HCT116 (cell line): ENCODE measurements around the gene DENND4C. TPM values are rescaled to one million over a fixed set of nuclear protein-coding genes. Genes with fewer than 3 reads are reported as not detected.

Experiments used
- ATAC-seq: fragments of 200-7000 bp; cut with Tn5 transposase; 2 replicates; pipeline ENCODE4 v1.9.1; 2020; ENCODE audit warnings: mild to moderate bottlenecking, moderate library complexity
- Bru-seq: library from RNA; stranded (reverse); fragments of 400-500 nt; gene quantifications from one replicate; lab custom pipeline; 2021; lab: Mats Ljungman, UMichigan
- BruChase-seq, 2 experiments: library from RNA; stranded (reverse); fragments of 400-500 nt; gene quantifications; one replicate each; lab custom pipeline; 2021; lab: Mats Ljungman, UMichigan
- BruUV-seq: library from RNA; stranded (reverse); fragments of 400-500 nt; replicated peaks from 2 replicates; lab custom pipeline; 2021; lab: Mats Ljungman, UMichigan
- CTCF ChIA-PET: fragments of 300-600 bp; sonication (Branson Sonifier 250); formaldehyde crosslinking; loops from one replicate; lab custom pipeline; 2021; ENCODE audit warnings: antibody characterized with exemption; lab: Charles Lee
- POLR2A ChIA-PET: fragments of 300-600, 350-600 bp; sonication (Branson Sonifier 250); formaldehyde crosslinking; loops from one replicate; lab custom pipeline; 2021; ENCODE audit warnings: antibody characterized with exemption; lab: Charles Lee
- RAD21 ChIA-PET, 2 experiments: fragments of 300-600 bp; sonication (Branson Sonifier 250); formaldehyde crosslinking; loops; one replicate each; lab custom pipeline; 2023; ENCODE audit warnings: low total read pairs in 2 of 2; ENCODE audit not compliant: uncharacterized antibody in 2 of 2, unreplicated experiment in 2 of 2, low non-redundant PET in 1 of 2; lab: Charles Lee
- DNase-seq: peaks from one replicate; pipeline ENCODE4 v3.0.0-alpha.2; 2010; ENCODE audit warnings: low read depth, low spot score
- H2AFZ ChIP-seq: fragments of 200-600 bp; shearing (Covaris generic), sonication (generic); 2 replicates; pipeline ENCODE4 v1.6.1; 2017; ENCODE audit warnings: low read depth, mixed run types, mixed read lengths, antibody characterized with exemption, low read length; ENCODE audit not compliant: poor library complexity, severe bottlenecking
- H3K27ac ChIP-seq: 2 replicates; pipeline ENCODE4 v1.5.1; 2012; ENCODE audit warnings: low read depth, low read length
- H3K27me3 ChIP-seq: fragments of 200-600 bp; sonication (generic); 2 replicates; pipeline ENCODE4 v1.6.1; 2016; ENCODE audit warnings: mixed run types, low read length, mixed read lengths; ENCODE audit not compliant: insufficient read depth
- H3K36me3 ChIP-seq, 2 experiments: fragments of 200-500 bp in 1 of 2; fragments of 200-600 bp in 1 of 2; sonication (Bioruptor generic) in 1 of 2; sonication (generic) in 1 of 2; 2 replicates each; pipeline versions ENCODE4 v1.5.1 to v1.6.1; 2014 to 2016; ENCODE audit warnings: low read length in 2 of 2, inconsistent platforms in 1 of 2, mixed read lengths in 1 of 2, mixed run types in 1 of 2; ENCODE audit not compliant: insufficient read depth in 2 of 2, control insufficient read depth in 1 of 2
- H3K4me1 ChIP-seq, 2 experiments: fragments of 200-600 bp in 1 of 2; sonication (generic) in 1 of 2; 2 replicates each; pipeline versions ENCODE4 v1.5.1 to v1.6.1; 2012 to 2017; ENCODE audit warnings: low read length in 2 of 2, inconsistent platforms in 1 of 2, mild to moderate bottlenecking in 1 of 2, mixed read lengths in 1 of 2, mixed run types in 1 of 2, moderate library complexity in 1 of 2; ENCODE audit not compliant: insufficient read depth in 2 of 2, control insufficient read depth in 1 of 2
- H3K4me2 ChIP-seq: fragments of 200-600 bp; sonication (generic); 2 replicates; pipeline ENCODE4 v1.6.1; 2017; ENCODE audit warnings: mixed run types, low read length, mixed read lengths
- H3K4me3 ChIP-seq, 2 experiments: fragments of 200-600 bp in 1 of 2; sonication (generic) in 1 of 2; replicated peaks in 1 of 2; 2 replicates each; pipeline ENCODE4 v1.5.1; 2011 to 2016; ENCODE audit warnings: low read length in 2 of 2, control low read depth in 1 of 2, low read depth in 1 of 2, mild to moderate bottlenecking in 1 of 2, mixed read lengths in 1 of 2, mixed run types in 1 of 2
- H3K79me2 ChIP-seq: fragments of 200-600 bp; sonication (generic); 2 replicates; pipeline ENCODE4 v1.6.1; 2017; ENCODE audit warnings: mild to moderate bottlenecking, mixed run types, low read length, moderate library complexity, mixed read lengths; ENCODE audit not compliant: insufficient read depth
- H3K9ac ChIP-seq: fragments of 200-600 bp; sonication (generic); 2 replicates; pipeline ENCODE4 v1.6.1; 2016; ENCODE audit warnings: low read length, mixed read lengths
- H3K9me2 ChIP-seq: fragments of 200-600 bp; sonication (generic), shearing (Covaris generic); 2 replicates; pipeline ENCODE4 v1.6.1; 2017; ENCODE audit warnings: mixed run types, mild to moderate bottlenecking, moderate library complexity; ENCODE audit not compliant: insufficient read depth
- H3K9me3 ChIP-seq, 2 experiments: fragments of 200-500 bp in 1 of 2; fragments of 200-600 bp in 1 of 2; sonication (Bioruptor generic) in 1 of 2; sonication (generic) in 1 of 2; 2 replicates each; pipeline ENCODE4 v1.6.1; 2014 to 2017; ENCODE audit warnings: low read length in 2 of 2, mixed read lengths in 2 of 2, inconsistent platforms in 1 of 2, low read depth in 1 of 2, mild to moderate bottlenecking in 1 of 2, mixed run types in 1 of 2, moderate library complexity in 1 of 2; ENCODE audit not compliant: control insufficient read depth in 1 of 2, insufficient read depth in 1 of 2
- H4K20me1 ChIP-seq: fragments of 200-600 bp; sonication (generic), shearing (Covaris generic); 2 replicates; pipeline ENCODE4 v1.6.1; 2017; ENCODE audit warnings: mixed run types, mild to moderate bottlenecking, moderate library complexity; ENCODE audit not compliant: insufficient read depth
- EGR1 ChIP-seq: IDR thresholded peaks from 2 replicates; pipeline ENCODE4 v1.6.1; 2012; ENCODE audit warnings: low read depth
- EZH2phosphoT487 ChIP-seq: fragments of 200-600 bp; IDR thresholded peaks from 2 replicates; pipeline ENCODE4 v1.6.1; 2018; ENCODE audit warnings: antibody characterized with exemption, borderline replicate concordance
- FOSL1 ChIP-seq: IDR thresholded peaks from 2 replicates; pipeline ENCODE4 v1.6.1; 2012; ENCODE audit warnings: low read depth
- POLR2A ChIP-seq: IDR thresholded peaks from 2 replicates; pipeline ENCODE4 v1.7.0; 2011; ENCODE audit warnings: borderline replicate concordance; ENCODE audit not compliant: insufficient read depth, insufficient read length; ENCODE audit errors: extremely low read depth
- POLR2AphosphoS5 ChIP-seq: IDR thresholded peaks from 2 replicates; pipeline ENCODE4 v1.6.1; 2011; ENCODE audit warnings: mild to moderate bottlenecking, low read depth, low read length, moderate library complexity
- RAD21 ChIP-seq: IDR thresholded peaks from 2 replicates; pipeline ENCODE4 v1.6.1; 2012; ENCODE audit warnings: low read depth, mild to moderate bottlenecking
- SP1 ChIP-seq: IDR thresholded peaks from 2 replicates; pipeline ENCODE4 v1.6.1; 2012; ENCODE audit warnings: low read depth
- TCF7L2 ChIP-seq: IDR thresholded peaks from 2 replicates; pipeline ENCODE4 v1.7.0; 2011; ENCODE audit warnings: borderline replicate concordance, inconsistent platforms; ENCODE audit not compliant: insufficient read depth, insufficient read length; ENCODE audit errors: extremely low read depth
- YY1 ChIP-seq: IDR thresholded peaks from 2 replicates; pipeline ENCODE4 v1.6.1; 2011; ENCODE audit warnings: low read length, low read depth, moderate library complexity, mild to moderate bottlenecking; ENCODE audit not compliant: insufficient replicate concordance; ENCODE audit errors: extremely low read depth
- ZFX ChIP-seq: fragments of 450-650 bp; IDR thresholded peaks from 2 replicates; pipeline ENCODE4 v1.6.1; 2017
- intact Hi-C: fragments of 100-400 bp; cut with micrococcal nuclease; formaldehyde crosslinking; loops from 2 replicates; pipeline ENCODE4 v1.10.0; 2022
- long read RNA-seq: library from polyadenylated mRNA; unstranded; transcript quantifications from one replicate; pipeline ENCODE4 v2.0.0, GENCODE V29; 2021; ENCODE audit not compliant: unreplicated experiment
- polyA plus RNA-seq: library from polyadenylated mRNA; unstranded; fragments of >200 nt; gene quantifications from 2 replicates; pipeline ENCODE4 v1.2.1, GENCODE V29; 2012; ENCODE audit warnings: missing spikeins
- total RNA-seq: library from RNA; stranded (reverse); gene quantifications from one replicate; pipeline ENCODE4 v1.2.1, GENCODE V29; 2021; ENCODE audit not compliant: unreplicated experiment
- TF ChIP-seq, protein P1 (sequence below): IDR thresholded peaks from 2 replicates; pipeline ENCODE4 v1.6.1; 2011; ENCODE audit warnings: mild to moderate bottlenecking, low read length, moderate library complexity; ENCODE audit not compliant: insufficient replicate concordance; ENCODE audit errors: extremely low read depth

The DENND4C gene
- total RNA-seq (20.9 TPM), Bru-seq, nascent RNA (percentile 80 among the genes with signal in this experiment), BruChase-seq, experiment 1, labeled RNA remaining after a 6-hour chase (percentile 72 among the genes with signal in this experiment), BruChase-seq, experiment 2, labeled RNA remaining after a 2-hour chase (percentile 73 among the genes with signal in this experiment)
- 5.2 and 7.1 TPM in 2 replicates for polyA plus RNA-seq
- long read RNA-seq, full-length matches to known transcripts = 2 of 17 reads
- long read RNA-seq, partial matches to known transcripts = 8 of 17 reads
- long read RNA-seq, other reads (novel, unspliced or antisense) = 7 of 17 reads

DNA sequence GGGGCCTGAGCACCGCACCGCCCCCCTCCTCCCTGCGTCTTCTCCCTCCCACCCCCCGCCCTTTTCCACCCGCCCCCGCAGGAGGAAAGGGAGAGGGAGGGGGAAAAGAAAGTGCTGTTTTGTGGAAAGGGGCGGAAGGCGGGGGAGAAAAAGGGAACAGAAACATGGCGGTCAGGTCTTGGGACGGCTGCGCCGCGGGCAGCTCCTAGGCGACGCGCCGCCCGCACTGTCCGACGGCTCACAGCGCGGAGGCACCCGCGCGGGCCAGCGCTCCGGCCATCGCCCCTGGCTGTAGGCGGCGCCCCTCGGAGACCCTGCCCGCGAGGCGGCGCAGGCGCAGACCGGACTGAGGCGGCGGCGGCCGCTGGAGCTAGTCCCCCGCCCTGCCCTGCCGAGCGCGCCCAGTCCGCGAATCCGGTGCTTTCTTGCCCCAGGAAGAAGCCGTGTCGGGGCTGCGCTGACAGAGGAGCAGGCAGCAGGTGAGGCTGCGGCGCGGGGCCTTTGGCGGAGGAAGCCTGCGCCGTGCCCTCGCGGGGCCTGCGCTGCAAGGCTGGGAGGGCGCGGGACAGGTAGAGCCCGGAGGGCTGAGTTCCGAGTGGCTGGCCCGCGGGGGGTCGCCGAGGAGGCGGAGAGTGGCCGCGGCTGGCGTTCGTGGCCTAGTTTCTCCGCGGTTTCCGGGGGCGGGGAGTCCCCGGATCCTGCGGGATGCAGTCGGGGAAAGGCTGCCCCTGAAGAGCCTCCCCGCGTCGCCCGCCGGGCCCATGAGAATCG, at the start of gene DENND4C:
DENND4C (plus strand) TSS at position 339 of the 771 bp plus-strand sequence. CDS start 45,482 bp downstream, outside the sequence.
- Histone ChIP-seq H3K9me2 (no peaks in the 10 kb centered on the region), H3K79me2 (peaks cover 46% of the 10 kb centered on the region), H3K4me2 (peak within 1 kb of the TSS; percentile 95), H3K36me3 (no peaks in the 10 kb centered on the region), H2AFZ (peak within 1 kb of the TSS; percentile 40), H3K4me3 (peak within 1 kb of the TSS; percentile 80 to 91), H3K27me3 (no peaks in the 10 kb centered on the region), H4K20me1 (0 out of 2 replicates have a peak, but pooled peaks cover 4% of the 10 kb centered on the region), H3K9ac (peak within 1 kb of the TSS; percentile 88), H3K9me3 (no peaks in the 10 kb centered on the region), H3K27ac (peak within 1 kb of the TSS; percentile 97), H3K4me1 (peaks cover 15 to 35% of the 10 kb centered on the region in 2 experiments)
- ChIA-PET POLR2A (interaction anchor here (0.6 to 1.2 kb wide), 7 partner anchors 11 to 1680 kb away, joined by 3 to 6 read pairs (median 5); no protein-coding TSS in a partner anchor), RAD21 (interaction anchor here in 1 of 2 experiments (0.7 kb wide), 1 partner anchor 69 kb away, joined by 9 read pairs; no protein-coding TSS in a partner anchor), CTCF (interaction anchor here (1.1 kb wide), 1 partner anchor 181 kb away, joined by 4 read pairs; the partner anchor contains the start of gene RRAGA)
- ATAC-seq = peak; percentile 82
- DNase-seq = peak; percentile 72
- TF ChIP-seq POLR2A (peak; percentile 76), ZFX (peak; percentile 90), YY1 (peak; percentile 62), FOSL1 (no peak), EGR1 (peak; percentile 92), SP1 (peak; percentile 31; the same call in 1 of the 2 replicates), EZH2phosphoT487 (no peak), RAD21 (no peak), POLR2AphosphoS5 (peak; percentile 76), TCF7L2 (peak; percentile 35)
- TF ChIP-seq, protein P1, sequence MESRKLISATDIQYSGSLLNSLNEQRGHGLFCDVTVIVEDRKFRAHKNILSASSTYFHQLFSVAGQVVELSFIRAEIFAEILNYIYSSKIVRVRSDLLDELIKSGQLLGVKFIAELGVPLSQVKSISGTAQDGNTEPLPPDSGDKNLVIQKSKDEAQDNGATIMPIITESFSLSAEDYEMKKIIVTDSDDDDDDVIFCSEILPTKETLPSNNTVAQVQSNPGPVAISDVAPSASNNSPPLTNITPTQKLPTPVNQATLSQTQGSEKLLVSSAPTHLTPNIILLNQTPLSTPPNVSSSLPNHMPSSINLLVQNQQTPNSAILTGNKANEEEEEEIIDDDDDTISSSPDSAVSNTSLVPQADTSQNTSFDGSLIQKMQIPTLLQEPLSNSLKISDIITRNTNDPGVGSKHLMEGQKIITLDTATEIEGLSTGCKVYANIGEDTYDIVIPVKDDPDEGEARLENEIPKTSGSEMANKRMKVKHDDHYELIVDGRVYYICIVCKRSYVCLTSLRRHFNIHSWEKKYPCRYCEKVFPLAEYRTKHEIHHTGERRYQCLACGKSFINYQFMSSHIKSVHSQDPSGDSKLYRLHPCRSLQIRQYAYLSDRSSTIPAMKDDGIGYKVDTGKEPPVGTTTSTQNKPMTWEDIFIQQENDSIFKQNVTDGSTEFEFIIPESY = no peak
- intact Hi-C loops = no loop called here
- BruUV-seq = no TSS peak
